ENCODE measurements around the gene JMY.

The JMY gene

GRCh38 chr5:79330071-79330470 is 94.1 kb downstream of the JMY start:
- no peaks in the 10 kb centered on the region for H3K36me3 ChIP-seq (ENCODE audit: control insufficient read depth in 1 of 2, insufficient read depth in 2 of 2, low read length in 2 of 2)
- H3K9ac ChIP-seq (ENCODE audit: low read depth in 1 of 2, low read length in 2 of 2): no peak overlapping the region
- no peak overlapping the region for H3K27ac ChIP-seq (ENCODE audit: low read depth, low read length)
- no peaks in the 10 kb centered on the region for H3K4me1 ChIP-seq (ENCODE audit: control insufficient read depth in 1 of 2, insufficient read depth in 2 of 2, low read length in 2 of 2)
- no peak overlapping the region for H3K4me3 ChIP-seq (ENCODE audit: low read depth in 1 of 2, low read length in 2 of 2)
- H3K9me3 ChIP-seq (ENCODE audit: control insufficient read depth in 1 of 2, low read length in 2 of 2): no peaks in the 10 kb centered on the region
- H3K27me3 ChIP-seq (ENCODE audit: control insufficient read depth in 1 of 2, insufficient read depth in 2 of 2, low read length in 2 of 2): no peaks in the 10 kb centered on the region

DNA sequence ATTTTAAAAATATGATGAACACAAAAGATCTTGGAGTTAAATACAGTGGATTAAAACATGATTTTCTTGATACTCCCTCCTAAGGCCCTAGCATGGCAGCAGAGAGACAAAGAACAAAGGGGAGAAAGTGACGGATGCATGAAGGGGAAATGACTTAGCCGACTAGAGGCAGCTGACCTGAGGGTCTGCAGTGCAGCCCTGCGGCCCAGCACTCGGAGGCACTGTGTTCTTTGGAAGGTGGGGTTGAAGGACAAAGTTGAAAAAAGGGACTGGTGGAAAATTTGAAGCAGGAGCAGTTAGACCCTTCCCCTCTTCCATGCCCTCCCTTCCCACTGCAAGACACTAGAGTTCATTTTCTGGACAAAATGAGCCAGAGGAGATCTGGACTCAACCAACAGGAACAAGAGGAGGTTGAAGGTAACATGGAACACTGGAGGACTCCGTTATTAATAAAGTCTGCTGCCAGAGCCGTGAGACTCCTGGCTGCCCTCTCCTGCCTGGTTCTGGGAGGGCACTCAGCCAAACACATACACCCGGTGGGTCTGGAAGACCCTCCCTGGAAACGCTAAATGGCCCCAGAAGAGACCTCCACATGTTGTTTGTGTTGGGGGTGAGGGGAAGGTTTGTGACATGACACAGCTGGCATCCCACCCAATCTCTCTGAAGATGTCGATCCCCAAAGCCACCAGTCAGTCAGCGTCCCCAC is 98.1 kb downstream of the JMY start:
- Histone ChIP-seq H3K4me1 (ENCODE audit: control insufficient read depth in 1 of 2, insufficient read depth in 2 of 2, low read length in 2 of 2) (no peaks in the 10 kb centered on the region), H3K27me3 (ENCODE audit: control insufficient read depth in 1 of 2, insufficient read depth in 2 of 2, low read length in 2 of 2) (no peaks in the 10 kb centered on the region), H3K4me3 (ENCODE audit: low read depth in 1 of 2, low read length in 2 of 2) (no peak overlapping the region), H3K9me3 (ENCODE audit: control insufficient read depth in 1 of 2, low read length in 2 of 2) (no peaks in the 10 kb centered on the region), H3K36me3 (ENCODE audit: control insufficient read depth in 1 of 2, insufficient read depth in 2 of 2, low read length in 2 of 2) (no peaks in the 10 kb centered on the region), H3K27ac (ENCODE audit: low read depth, low read length) (no peak overlapping the region), H3K9ac (ENCODE audit: low read depth in 1 of 2, low read length in 2 of 2) (no peak overlapping the region)

GRCh38 chr5:79346420-79346824 is 110.5 kb downstream of the JMY start:
- Histone ChIP-seq H3K36me3 (ENCODE audit: control insufficient read depth in 1 of 2, insufficient read depth in 2 of 2, low read length in 2 of 2) (no peaks in the 10 kb centered on the region), H3K4me3 (ENCODE audit: low read depth in 1 of 2, low read length in 2 of 2) (no peak overlapping the region), H3K9ac (ENCODE audit: low read depth in 1 of 2, low read length in 2 of 2) (no peak overlapping the region), H3K27me3 (ENCODE audit: control insufficient read depth in 1 of 2, insufficient read depth in 2 of 2, low read length in 2 of 2) (no peaks in the 10 kb centered on the region), H3K9me3 (ENCODE audit: control insufficient read depth in 1 of 2, low read length in 2 of 2) (no peaks in the 10 kb centered on the region), H3K4me1 (ENCODE audit: control insufficient read depth in 1 of 2, insufficient read depth in 2 of 2, low read length in 2 of 2) (no peaks in the 10 kb centered on the region), H3K27ac (ENCODE audit: low read depth, low read length) (no peak overlapping the region)

GRCh38 chr5:79349047-79349446 is 113.1 kb downstream of the JMY start:
- Histone ChIP-seq H3K9ac (ENCODE audit: low read depth in 1 of 2, low read length in 2 of 2) (no peak overlapping the region), H3K36me3 (ENCODE audit: control insufficient read depth in 1 of 2, insufficient read depth in 2 of 2, low read length in 2 of 2) (no peaks in the 10 kb centered on the region), H3K9me3 (ENCODE audit: control insufficient read depth in 1 of 2, low read length in 2 of 2) (no peaks in the 10 kb centered on the region), H3K27ac (ENCODE audit: low read depth, low read length) (no peak overlapping the region), H3K27me3 (ENCODE audit: control insufficient read depth in 1 of 2, insufficient read depth in 2 of 2, low read length in 2 of 2) (no peaks in the 10 kb centered on the region), H3K4me3 (ENCODE audit: low read depth in 1 of 2, low read length in 2 of 2) (no peak overlapping the region), H3K4me1 (ENCODE audit: control insufficient read depth in 1 of 2, insufficient read depth in 2 of 2, low read length in 2 of 2) (no peaks in the 10 kb centered on the region)

DNA sequence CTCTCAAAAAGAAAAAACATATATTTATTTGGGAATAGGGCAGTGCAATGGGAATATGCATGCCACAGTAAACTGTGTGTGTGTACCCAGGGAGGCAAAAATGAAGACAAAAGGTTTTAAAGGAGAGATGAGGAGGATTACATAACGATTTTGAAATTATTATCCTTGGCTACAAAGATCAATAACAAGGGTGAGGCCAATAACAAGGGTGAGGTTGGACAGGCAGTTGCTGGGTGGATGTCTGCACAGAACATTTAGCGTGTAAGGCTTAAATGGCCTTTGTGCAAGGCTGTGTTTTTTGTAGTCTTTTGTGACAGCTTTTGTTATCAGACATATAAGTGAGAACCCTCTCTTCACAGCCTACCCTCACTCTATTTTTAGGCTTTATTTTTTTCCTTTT is 114.0 kb downstream of the JMY start:
- Histone ChIP-seq H3K36me3 (ENCODE audit: control insufficient read depth in 1 of 2, insufficient read depth in 2 of 2, low read length in 2 of 2) (no peaks in the 10 kb centered on the region), H3K27me3 (ENCODE audit: control insufficient read depth in 1 of 2, insufficient read depth in 2 of 2, low read length in 2 of 2) (no peaks in the 10 kb centered on the region), H3K4me1 (ENCODE audit: control insufficient read depth in 1 of 2, insufficient read depth in 2 of 2, low read length in 2 of 2) (no peaks in the 10 kb centered on the region), H3K9me3 (ENCODE audit: control insufficient read depth in 1 of 2, low read length in 2 of 2) (no peaks in the 10 kb centered on the region), H3K27ac (ENCODE audit: low read depth, low read length) (no peak overlapping the region), H3K9ac (ENCODE audit: low read depth in 1 of 2, low read length in 2 of 2) (no peak overlapping the region), H3K4me3 (ENCODE audit: low read depth in 1 of 2, low read length in 2 of 2) (no peak overlapping the region)

- Histone ChIP-seq H3K4me1 (ENCODE audit: control insufficient read depth in 1 of 2, insufficient read depth in 2 of 2, low read length in 2 of 2) (no peaks in the 10 kb centered on the region), H3K27me3 (ENCODE audit: control insufficient read depth in 1 of 2, insufficient read depth in 2 of 2, low read length in 2 of 2) (no peaks in the 10 kb centered on the region), H3K9ac (ENCODE audit: low read depth in 1 of 2, low read length in 2 of 2) (no peak overlapping the region), H3K36me3 (ENCODE audit: control insufficient read depth in 1 of 2, insufficient read depth in 2 of 2, low read length in 2 of 2) (no peaks in the 10 kb centered on the region), H3K27ac (ENCODE audit: low read depth, low read length) (no peak overlapping the region), H3K4me3 (ENCODE audit: low read depth in 1 of 2, low read length in 2 of 2) (no peak overlapping the region), H3K9me3 (ENCODE audit: control insufficient read depth in 1 of 2, low read length in 2 of 2) (no peaks in the 10 kb centered on the region)
Measured at GRCh38 chr5:79357398-79357797, 121.5 kb downstream of the JMY start.
